Uterus (tissue), 4 donors: ENCODE results near the gene REV3L. TPM values are rescaled to one million over a fixed set of nuclear protein-coding genes. Genes with fewer than 3 reads are reported as not detected.
"Not testable (repeated sequence)": the region's sequence is repeated elsewhere in the genome, so short reads cannot be mapped to it uniquely, and the experiment has no call there.

Experiments
- DNase-seq, 2 donors: peaks; one replicate each; pipeline ENCODE4 v3.0.0-alpha.2; 2019 to 2020
- H3K27ac ChIP-seq, 2 donors: fragments of 200-600 bp; sonication (generic); 1 replicate in 1 of 2; 2 replicates in 1 of 2; pipeline ENCODE4 v1.5.1; 2016 to 2018
- H3K27me3 ChIP-seq, 2 donors: fragments of 200-600 bp; sonication (generic); one replicate each; pipeline ENCODE4 v1.5.1; 2018 to 2019; ENCODE audit warnings: control low read depth in 1 of 2
- H3K36me3 ChIP-seq, 2 donors: fragments of 200-600 bp; sonication (generic); one replicate each; pipeline ENCODE4 v1.5.1; 2019; ENCODE audit warnings: control low read depth in 1 of 2
- H3K4me1 ChIP-seq, 2 donors: fragments of 200-600 bp; sonication (generic); one replicate each; pipeline ENCODE4 v1.5.1; 2018 to 2019; ENCODE audit warnings: control low read depth in 1 of 2
- H3K4me3 ChIP-seq, 2 donors: fragments of 200-600 bp; sonication (generic); 1 replicate in 1 of 2; 2 replicates in 1 of 2; pipeline ENCODE4 v1.5.1; 2018 to 2019; ENCODE audit warnings: mild to moderate bottlenecking in 1 of 2
- H3K9me3 ChIP-seq, 2 donors: fragments of 200-600 bp; sonication (generic); one replicate each; pipeline ENCODE4 v1.5.1; 2019; ENCODE audit warnings: control low read depth in 1 of 2
- POLR2A ChIP-seq, 2 donors: fragments of 450-650 bp; IDR thresholded peaks; one replicate each; pipeline ENCODE4 v1.6.1; 2016; ENCODE audit warnings: antibody characterized with exemption in 2 of 2, mild to moderate bottlenecking in 1 of 2, moderate library complexity in 1 of 2
- intact Hi-C: fragments of 100-400 bp; cut with DNase I; formaldehyde crosslinking; loops from one replicate; pipeline ENCODE4 v1.15.1; 2023; ENCODE audit warnings: low total_unique reads
- total RNA-seq, 4 donors: library from RNA; depleted of rRNA in 3 of 4; stranded (reverse); fragments of >200 nt in 3 of 4; gene quantifications; one replicate each; pipeline versions ENCODE4 v1.1.0 to v1.2.4, GENCODE V29; 2014 to 2023
- TF ChIP-seq, protein P1 (sequence below), 4 experiments: fragments of 200-600 bp in 2 of 4; fragments of 450-650 bp in 2 of 4; sonication (generic) in 2 of 4; IDR thresholded peaks; one replicate each; pipeline ENCODE4 v1.5.1; 2016 to 2019; ENCODE audit warnings: antibody characterized with exemption in 4 of 4, mild to moderate bottlenecking in 2 of 4, moderate library complexity in 1 of 4
- donor health status: DM: yes; HTN: yes; CAD: no.

REV3L gene
- total RNA-seq, 4 donors from 2014 or later: 67.9 to 318 (median 127) TPM

DNA sequence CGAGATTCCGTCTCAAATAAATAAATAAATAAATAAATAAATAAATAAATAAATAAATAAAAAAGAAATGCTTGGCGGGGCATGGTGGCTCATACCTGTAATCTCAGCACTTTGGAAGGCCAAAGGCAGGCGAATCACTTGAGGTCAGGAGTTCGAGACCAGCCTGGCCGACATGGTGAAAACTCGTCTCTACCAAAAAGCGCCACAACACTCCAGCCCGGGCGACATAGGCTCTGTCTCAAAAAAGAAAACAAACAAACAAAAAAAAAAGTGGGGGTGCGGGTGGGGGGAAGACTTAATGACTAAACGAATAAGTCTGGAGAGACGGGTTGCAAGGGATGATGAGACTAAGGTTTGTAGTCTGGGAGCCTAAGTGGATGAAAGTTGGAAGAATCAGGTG, 225.0 kb downstream of the REV3L start:
- H3K9me3 ChIP-seq: no peaks in the 10 kb centered on the region
- peaks cover 0 to 7% of the 10 kb centered on the region in 2 donors for H3K4me1 ChIP-seq
- intact Hi-C loops: no loop called here
- no peak overlapping the region for H3K27ac ChIP-seq
- TF ChIP-seq POLR2A (IDR thresholded peaks at IDR 0.05): no peak
- TF ChIP-seq, protein P1, sequence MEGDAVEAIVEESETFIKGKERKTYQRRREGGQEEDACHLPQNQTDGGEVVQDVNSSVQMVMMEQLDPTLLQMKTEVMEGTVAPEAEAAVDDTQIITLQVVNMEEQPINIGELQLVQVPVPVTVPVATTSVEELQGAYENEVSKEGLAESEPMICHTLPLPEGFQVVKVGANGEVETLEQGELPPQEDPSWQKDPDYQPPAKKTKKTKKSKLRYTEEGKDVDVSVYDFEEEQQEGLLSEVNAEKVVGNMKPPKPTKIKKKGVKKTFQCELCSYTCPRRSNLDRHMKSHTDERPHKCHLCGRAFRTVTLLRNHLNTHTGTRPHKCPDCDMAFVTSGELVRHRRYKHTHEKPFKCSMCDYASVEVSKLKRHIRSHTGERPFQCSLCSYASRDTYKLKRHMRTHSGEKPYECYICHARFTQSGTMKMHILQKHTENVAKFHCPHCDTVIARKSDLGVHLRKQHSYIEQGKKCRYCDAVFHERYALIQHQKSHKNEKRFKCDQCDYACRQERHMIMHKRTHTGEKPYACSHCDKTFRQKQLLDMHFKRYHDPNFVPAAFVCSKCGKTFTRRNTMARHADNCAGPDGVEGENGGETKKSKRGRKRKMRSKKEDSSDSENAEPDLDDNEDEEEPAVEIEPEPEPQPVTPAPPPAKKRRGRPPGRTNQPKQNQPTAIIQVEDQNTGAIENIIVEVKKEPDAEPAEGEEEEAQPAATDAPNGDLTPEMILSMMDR (IDR thresholded peaks at IDR 0.05): no peak
- H3K4me3 ChIP-seq: no peak overlapping the region
- no peaks in the 10 kb centered on the region for H3K36me3 ChIP-seq
- no peaks in the 10 kb centered on the region for H3K27me3 ChIP-seq
- no peak for DNase-seq

DNA sequence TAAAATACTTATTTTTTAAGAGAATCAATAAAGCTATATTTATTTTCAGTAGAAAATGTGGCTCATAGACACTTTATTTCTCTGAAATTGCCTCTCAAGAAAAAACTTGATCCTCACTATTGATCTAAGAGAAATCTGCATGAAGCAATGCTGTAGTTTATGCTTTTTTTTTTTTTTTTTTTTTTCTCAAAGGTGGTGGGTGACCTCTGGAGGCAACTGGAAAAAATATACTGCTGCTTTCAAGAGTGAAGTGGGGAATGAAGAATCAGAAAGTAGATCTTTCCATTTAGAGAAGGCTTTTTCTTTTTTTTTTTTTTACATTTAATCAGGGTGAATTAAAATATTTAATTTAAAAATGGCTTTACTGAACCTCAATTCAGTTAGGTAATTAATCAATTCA, 226.4 kb downstream of the REV3L start:
- DNase-seq: no peak
- Histone ChIP-seq H3K27me3 (no peaks in the 10 kb centered on the region), H3K4me3 (no peak overlapping the region), H3K4me1 (peaks cover 0 to 7% of the 10 kb centered on the region in 2 donors), H3K36me3 (no peaks in the 10 kb centered on the region), H3K27ac (no peak overlapping the region), H3K9me3 (no peaks in the 10 kb centered on the region)
- TF ChIP-seq, protein P1 (IDR thresholded peaks at IDR 0.05): no peak
- no peak for TF ChIP-seq POLR2A (IDR thresholded peaks at IDR 0.05)
- intact Hi-C loops: no loop called here

DNA sequence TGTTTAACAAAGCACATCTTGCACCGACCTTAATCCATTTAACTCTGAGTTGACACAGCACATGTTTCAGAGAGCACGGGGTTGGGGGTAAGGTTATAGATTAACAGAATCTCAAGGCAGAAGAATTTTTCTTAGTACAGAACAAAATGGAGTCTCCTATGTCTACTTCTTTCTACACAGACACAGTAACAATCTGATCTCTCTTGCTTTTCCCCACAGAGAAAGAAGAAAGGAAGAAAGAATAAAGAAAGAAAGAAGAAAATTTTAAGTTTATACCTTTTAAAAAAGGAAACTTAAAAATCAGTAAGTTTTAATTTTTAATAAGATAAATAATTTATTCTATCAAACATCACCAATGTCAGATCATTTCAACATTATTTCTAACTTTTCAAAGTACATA, 227.2 kb downstream of the REV3L start:
- intact Hi-C loops, H3K4me3 ChIP-seq, H3K36me3 ChIP-seq, H3K4me1 ChIP-seq, H3K27ac ChIP-seq, DNase-seq, H3K27me3 ChIP-seq, H3K9me3 ChIP-seq: not testable (repeated sequence)

DNA sequence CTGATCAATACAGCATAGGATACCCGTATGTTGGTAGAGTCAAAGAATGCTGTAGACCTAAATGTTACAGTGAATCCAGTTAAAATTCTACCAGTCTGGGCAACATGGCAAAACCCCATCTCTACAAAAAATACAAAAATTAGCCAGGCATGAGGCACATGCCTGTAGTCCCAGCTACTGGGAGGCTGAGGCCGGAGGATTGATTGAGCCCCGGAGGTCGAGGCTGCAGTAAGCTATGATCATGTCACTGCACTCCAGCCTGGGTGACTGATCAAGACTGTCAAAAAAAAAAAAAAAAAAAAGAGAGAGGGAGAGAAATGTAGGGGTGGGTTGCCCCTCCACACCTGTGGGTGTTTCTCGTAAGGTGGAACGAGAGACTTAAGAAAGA, 228.2 kb downstream of the REV3L start:
- Histone ChIP-seq H3K27me3 (no peaks in the 10 kb centered on the region), H3K4me1 (no peaks in the 10 kb centered on the region), H3K9me3 (no peaks in the 10 kb centered on the region), H3K27ac (no peak overlapping the region), H3K4me3 (no peak overlapping the region), H3K36me3 (no peaks in the 10 kb centered on the region)
- DNase-seq: no peak
- intact Hi-C loops: no loop called here
- TF ChIP-seq, protein P1 (IDR thresholded peaks at IDR 0.05): no peak
- TF ChIP-seq POLR2A (IDR thresholded peaks at IDR 0.05): no peak

DNA sequence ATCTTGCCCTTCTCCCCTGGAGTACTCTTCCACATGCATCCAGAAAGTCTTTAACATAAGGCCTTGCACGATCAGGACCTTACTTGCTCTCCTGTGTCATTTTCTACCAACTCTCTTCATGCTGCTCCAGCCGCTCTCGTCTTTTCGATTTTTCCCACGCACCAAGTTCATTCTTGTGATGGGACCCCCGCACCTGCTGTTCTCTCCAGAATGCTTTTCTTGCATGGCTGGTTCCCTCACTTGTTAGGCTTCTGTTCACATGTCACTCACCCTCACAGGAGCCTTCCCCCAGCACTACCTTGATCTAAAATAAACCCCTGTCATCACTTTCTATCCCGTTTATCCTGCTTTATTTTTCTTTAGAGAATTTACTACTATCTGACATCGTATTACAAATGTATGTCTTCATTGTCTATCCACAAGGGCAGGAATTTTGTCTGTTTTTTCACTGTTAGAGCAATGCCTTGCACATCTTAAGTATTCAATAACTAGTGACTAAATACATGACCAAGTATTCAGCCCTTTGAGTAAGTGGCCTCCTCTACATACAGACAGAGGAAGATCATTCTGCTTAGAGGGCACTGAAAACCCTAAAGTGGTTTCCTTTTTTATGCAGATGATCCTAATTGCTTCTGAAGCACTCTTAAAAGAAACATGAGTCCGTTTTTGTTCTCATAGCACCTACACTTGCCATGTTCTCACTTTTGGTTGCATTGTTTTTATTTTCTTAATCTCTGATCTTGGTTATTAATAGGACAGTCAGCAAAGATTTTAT, 228.8 kb downstream of the REV3L start:
- H3K27ac ChIP-seq: no peak overlapping the region
- no peak overlapping the region for H3K4me3 ChIP-seq
- TF ChIP-seq, protein P1 (IDR thresholded peaks at IDR 0.05): no peak
- no peak for TF ChIP-seq POLR2A (IDR thresholded peaks at IDR 0.05)
- DNase-seq: no peak
- no peaks in the 10 kb centered on the region for H3K4me1 ChIP-seq
- H3K36me3 ChIP-seq: no peaks in the 10 kb centered on the region
- H3K27me3 ChIP-seq: no peaks in the 10 kb centered on the region
- H3K9me3 ChIP-seq: no peaks in the 10 kb centered on the region
- intact Hi-C loops: no loop called here
